Effector memory CD4-positive, alpha-beta T cell (primary cell): Measurements from ENCODE around the gene LRRIQ4.

Experiments used
- DNase-seq, 3 donors: peaks; one replicate each; pipeline ENCODE4 v3.0.0-alpha.2; 2020
- H3K27ac ChIP-seq: 2 replicates; pipeline ENCODE4 v1.7.0; 2013; ENCODE audit warnings: mild to moderate bottlenecking, low read length, moderate library complexity; ENCODE audit not compliant: insufficient read depth, poor library complexity, severe bottlenecking
- H3K27me3 ChIP-seq: replicated peaks from 2 replicates; pipeline ENCODE4 v1.7.0; 2013; ENCODE audit warnings: mild to moderate bottlenecking, low read length; ENCODE audit not compliant: insufficient read depth, control insufficient read depth, poor library complexity, severe bottlenecking
- H3K36me3 ChIP-seq: 2 replicates; pipeline ENCODE4 v1.7.0; 2013; ENCODE audit warnings: mild to moderate bottlenecking, low read length, moderate library complexity; ENCODE audit not compliant: control insufficient read depth, insufficient read depth
- H3K4me1 ChIP-seq: 2 replicates; pipeline ENCODE4 v1.7.0; 2013; ENCODE audit warnings: low read length, mild to moderate bottlenecking; ENCODE audit not compliant: control insufficient read depth, insufficient read depth, poor library complexity, severe bottlenecking
- H3K4me3 ChIP-seq: 2 replicates; pipeline ENCODE4 v1.7.0; 2013; ENCODE audit warnings: low read length, low read depth, mild to moderate bottlenecking; ENCODE audit not compliant: insufficient read depth, poor library complexity, severe bottlenecking
- H3K9me3 ChIP-seq: 2 replicates; pipeline ENCODE4 v1.7.0; 2013; ENCODE audit warnings: mild to moderate bottlenecking, low read length, moderate library complexity; ENCODE audit not compliant: control insufficient read depth

LRRIQ4 gene

DNA sequence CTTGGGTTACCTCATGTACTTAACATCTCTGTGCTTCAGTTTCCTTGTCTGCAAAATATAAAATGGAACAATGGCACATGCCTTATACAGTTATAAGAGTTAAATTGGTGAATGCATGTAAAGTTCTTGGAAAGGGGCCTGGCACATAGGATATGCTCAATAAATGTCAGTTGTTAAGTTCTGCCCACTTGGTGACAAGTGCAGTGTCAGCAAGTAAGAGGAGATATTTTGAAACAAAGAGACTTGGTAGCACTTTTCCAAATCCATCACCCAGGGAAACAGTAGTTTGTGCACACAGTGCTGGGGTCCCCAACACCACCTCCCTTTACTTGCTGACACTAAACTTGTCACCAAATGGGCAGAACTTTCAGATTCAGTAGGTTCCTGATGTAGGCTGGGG is 37.9 kb downstream of the LRRIQ4 start:
- Histone ChIP-seq H3K36me3 (no peaks in the 10 kb centered on the region), H3K9me3 (no peaks in the 10 kb centered on the region), H3K4me1 (no peaks in the 10 kb centered on the region), H3K4me3 (no peak overlapping the region), H3K27me3 (no peaks in the 10 kb centered on the region), H3K27ac (no peak overlapping the region)
- DNase-seq, result no peak

DNA sequence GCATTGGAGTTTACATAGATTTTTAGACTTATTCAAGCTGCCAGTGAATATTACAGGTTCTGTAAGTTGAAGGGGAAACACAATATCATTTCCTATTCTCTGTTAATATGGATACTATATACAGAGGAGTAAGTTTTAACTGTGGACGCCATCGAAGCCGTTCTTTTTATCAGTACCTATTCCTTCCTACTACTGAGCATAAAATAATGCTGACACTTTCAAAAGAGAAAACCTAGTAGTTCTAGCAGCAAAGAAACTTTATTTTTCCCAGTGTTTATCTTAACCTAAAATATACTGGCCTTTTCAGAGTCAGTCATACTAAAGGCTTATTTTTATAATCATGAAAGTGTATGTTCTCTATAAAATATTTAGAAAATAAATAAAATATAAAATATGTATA is 42.8 kb downstream of the LRRIQ4 start:
- Histone ChIP-seq H3K27me3 (no peaks in the 10 kb centered on the region), H3K9me3 (no peaks in the 10 kb centered on the region), H3K36me3 (no peaks in the 10 kb centered on the region), H3K4me1 (no peaks in the 10 kb centered on the region), H3K4me3 (no peak overlapping the region), H3K27ac (no peak overlapping the region)
- no peak for DNase-seq

DNA sequence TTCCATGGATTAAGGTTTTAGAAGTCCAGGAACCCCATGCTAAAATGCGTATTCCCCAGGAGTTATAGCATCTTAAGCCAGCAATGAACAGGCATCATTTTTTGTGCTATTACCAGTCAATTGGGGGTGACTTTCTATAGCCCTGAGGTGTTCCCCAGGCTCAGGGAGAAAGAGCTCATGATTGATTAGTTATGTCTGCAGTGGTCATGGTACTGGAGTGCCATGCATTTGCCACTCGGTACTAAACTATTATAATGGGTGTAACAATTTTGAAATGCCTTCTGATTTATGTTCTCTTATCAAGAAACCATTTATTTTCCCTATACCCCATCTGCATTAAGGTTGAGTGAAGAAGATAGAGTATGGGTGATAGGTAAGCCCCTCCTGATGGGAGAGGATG is 45.1 kb downstream of the LRRIQ4 start:
- H3K4me1 ChIP-seq, result no peaks in the 10 kb centered on the region
- no peak overlapping the region for H3K27ac ChIP-seq
- DNase-seq, result no peak
- H3K27me3 ChIP-seq, result no peaks in the 10 kb centered on the region
- no peaks in the 10 kb centered on the region for H3K36me3 ChIP-seq
- no peaks in the 10 kb centered on the region for H3K9me3 ChIP-seq
- H3K4me3 ChIP-seq, result no peak overlapping the region

DNA sequence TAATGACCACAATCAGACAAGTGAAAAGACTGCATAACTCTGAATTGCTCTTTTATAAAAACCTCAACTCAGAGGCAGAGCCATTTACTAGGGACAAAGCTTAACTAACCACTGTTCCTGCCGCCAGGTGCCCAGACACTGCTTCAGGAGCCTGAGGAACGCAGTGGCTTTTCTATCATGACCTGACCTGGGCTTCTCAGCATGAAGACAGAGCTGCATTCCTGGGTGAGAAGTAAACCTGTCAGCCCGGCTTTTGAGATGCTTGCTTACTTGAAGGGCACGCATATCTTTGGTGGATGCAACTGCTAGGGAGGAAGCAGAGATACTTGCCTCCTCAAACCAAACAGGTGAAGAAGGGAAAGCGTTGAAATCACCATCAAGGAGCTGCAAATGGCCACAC is 49.2 kb downstream of the LRRIQ4 start:
- Histone ChIP-seq H3K9me3 (no peaks in the 10 kb centered on the region), H3K36me3 (no peaks in the 10 kb centered on the region), H3K27ac (no peak overlapping the region), H3K4me3 (no peak overlapping the region), H3K4me1 (no peaks in the 10 kb centered on the region), H3K27me3 (no peaks in the 10 kb centered on the region)
- DNase-seq, result no peak

DNA sequence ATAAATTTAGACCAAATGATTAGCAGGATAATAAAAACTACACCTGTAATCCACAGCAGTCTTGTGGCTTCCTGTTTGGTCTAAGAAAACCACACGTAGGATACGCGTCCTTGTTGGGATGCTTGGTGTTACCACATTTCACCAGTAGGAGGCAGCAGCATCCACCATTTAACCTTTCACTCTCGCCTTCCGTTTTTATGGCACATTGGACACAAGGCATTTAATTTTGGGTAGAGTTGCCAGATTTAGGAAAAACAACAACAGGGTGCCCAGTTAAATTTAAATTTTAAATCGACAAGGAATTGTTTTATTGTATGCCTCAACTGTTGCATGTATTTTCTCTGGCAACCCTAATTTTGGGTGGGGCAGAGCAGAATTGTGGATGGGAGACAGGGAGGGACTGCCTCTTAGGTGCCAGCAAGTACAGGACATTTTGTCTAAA is 50.8 kb downstream of the LRRIQ4 start:
- Histone ChIP-seq H3K36me3 (no peaks in the 10 kb centered on the region), H3K27ac (no peak overlapping the region), H3K4me3 (no peak overlapping the region), H3K9me3 (no peaks in the 10 kb centered on the region), H3K4me1 (no peaks in the 10 kb centered on the region), H3K27me3 (no peaks in the 10 kb centered on the region)
- peak; percentile 36 to 56 (median 38) for DNase-seq

- DNase-seq, result no peak
- Histone ChIP-seq H3K9me3 (no peaks in the 10 kb centered on the region), H3K4me3 (no peak overlapping the region), H3K27ac (no peak overlapping the region), H3K27me3 (no peaks in the 10 kb centered on the region), H3K4me1 (no peaks in the 10 kb centered on the region), H3K36me3 (no peaks in the 10 kb centered on the region)
Measured at GRCh38 chr3:169864270-169864669, 51.6 kb downstream of the LRRIQ4 start.

GRCh38 chr3:169865176-169865767 is 52.6 kb downstream of the LRRIQ4 start:
- no peak overlapping the region for H3K27ac ChIP-seq
- H3K36me3 ChIP-seq, result no peaks in the 10 kb centered on the region
- no peak for DNase-seq
- H3K9me3 ChIP-seq, result no peaks in the 10 kb centered on the region
- no peak overlapping the region for H3K4me3 ChIP-seq
- H3K4me1 ChIP-seq, result no peaks in the 10 kb centered on the region
- H3K27me3 ChIP-seq, result no peaks in the 10 kb centered on the region

DNA sequence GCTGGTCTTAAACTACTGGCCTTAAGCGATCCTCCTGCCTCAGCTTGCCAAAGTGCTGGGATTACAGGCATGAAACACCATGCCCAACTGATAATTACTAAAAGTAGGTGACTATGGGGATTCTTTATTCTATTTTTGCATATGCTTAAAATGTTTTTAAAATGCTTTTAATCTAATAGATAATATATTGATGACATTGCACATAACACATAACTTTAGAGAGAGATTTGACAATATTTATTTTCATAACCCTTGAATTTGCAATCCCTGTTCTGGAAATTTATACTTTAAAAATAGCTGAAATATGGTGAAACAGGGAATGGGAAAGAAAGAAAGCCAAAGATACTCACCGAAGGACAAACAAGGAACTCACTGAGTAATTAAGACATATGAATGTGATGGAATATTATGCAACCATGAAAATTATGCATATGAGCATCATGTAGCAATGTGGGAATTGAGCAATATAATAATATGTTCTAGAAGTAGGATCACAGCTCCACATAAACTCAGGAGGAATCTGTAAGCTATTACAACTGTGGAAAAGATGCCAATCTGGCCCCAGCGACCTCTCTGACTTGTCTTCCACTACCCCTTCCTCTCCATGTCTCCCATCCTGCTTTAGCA is 55.0 kb downstream of the LRRIQ4 start:
- DNase-seq, result no peak
- Histone ChIP-seq H3K27me3 (no peaks in the 10 kb centered on the region), H3K27ac (no peak overlapping the region), H3K4me1 (peaks cover 10% of the 10 kb centered on the region), H3K9me3 (no peaks in the 10 kb centered on the region), H3K4me3 (no peak overlapping the region), H3K36me3 (no peaks in the 10 kb centered on the region)

DNA sequence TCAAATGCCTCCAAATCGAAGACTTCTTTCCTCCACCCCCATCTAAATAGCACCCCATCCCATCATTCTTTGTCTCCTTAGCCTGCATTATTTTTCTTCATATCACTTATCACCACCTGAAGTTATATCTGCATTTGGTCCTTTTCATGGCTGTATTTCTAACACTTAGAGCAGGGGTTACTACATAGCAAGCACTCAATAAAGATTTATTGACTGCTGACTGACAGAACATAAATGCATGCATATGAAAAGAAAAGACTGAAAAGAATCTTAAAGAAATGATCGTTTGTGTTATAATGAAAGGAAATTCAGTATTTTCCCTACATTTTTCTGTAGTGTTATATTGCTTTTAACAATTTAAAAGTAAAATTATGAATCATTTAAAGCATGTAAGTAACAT is 55.7 kb downstream of the LRRIQ4 start:
- H3K36me3 ChIP-seq, result no peaks in the 10 kb centered on the region
- no peak overlapping the region for H3K27ac ChIP-seq
- H3K4me1 ChIP-seq, result peaks cover 10% of the 10 kb centered on the region
- H3K27me3 ChIP-seq, result no peaks in the 10 kb centered on the region
- H3K9me3 ChIP-seq, result no peaks in the 10 kb centered on the region
- DNase-seq, result no peak
- H3K4me3 ChIP-seq, result no peak overlapping the region

DNA sequence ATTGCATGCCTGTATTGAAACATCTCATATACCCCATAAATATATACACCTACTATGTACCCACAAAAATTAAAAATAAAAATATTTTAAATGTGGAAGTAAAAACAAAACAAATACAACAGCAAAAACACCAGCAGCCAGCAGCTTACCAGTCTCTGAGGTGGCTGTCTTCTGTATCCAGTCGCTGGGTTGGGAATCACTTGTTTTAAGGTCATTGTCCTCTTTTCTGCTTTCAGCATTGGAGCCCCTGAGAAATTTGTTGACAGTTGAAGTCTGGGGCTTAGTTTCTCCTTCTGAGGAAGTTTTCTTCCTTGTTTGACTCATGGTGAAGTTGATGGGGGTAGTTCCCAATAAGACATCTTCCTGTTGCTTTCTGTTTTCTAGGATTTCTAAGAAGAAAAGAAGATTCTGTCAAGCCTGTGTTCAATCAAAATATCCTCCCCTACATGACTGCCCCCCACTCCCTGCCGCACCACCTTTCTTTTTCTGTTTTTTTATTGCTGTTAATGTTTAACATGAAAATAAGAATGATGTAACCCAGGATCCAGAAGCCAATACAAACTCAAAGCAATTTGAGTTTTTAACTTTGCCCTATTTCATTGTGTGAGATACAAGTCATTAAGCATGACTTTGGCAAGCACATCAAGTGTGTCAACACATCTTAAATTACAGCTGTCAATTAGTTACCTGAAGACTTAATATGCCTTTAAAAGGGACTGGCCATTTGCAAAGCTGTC is 57.0 kb downstream of the LRRIQ4 start, which contains the start of gene LRRC31:
TSS of gene LRRC31 (minus strand) at position 452 of the 737 bp plus-strand sequence. CDS start at position 324, 128 bp downstream.
- Histone ChIP-seq H3K9me3 (no peaks in the 10 kb centered on the region), H3K27me3 (no peaks in the 10 kb centered on the region), H3K36me3 (no peaks in the 10 kb centered on the region), H3K4me1 (peaks cover 10% of the 10 kb centered on the region), H3K27ac (no peak within 1 kb of the TSS), H3K4me3 (no peak within 1 kb of the TSS)
- no peak for DNase-seq
